Tibial artery (tissue), 4 donors: ENCODE data around the gene RRAS2.
"Not testable (repeated sequence)": the region's sequence is repeated elsewhere in the genome, so short reads cannot be mapped to it uniquely, and the experiment has no call there.

ENCODE experiments used
- DNase-seq, 2 donors: peaks; one replicate each; pipeline ENCODE4 v3.0.0-alpha.2; 2019
- H3K27ac ChIP-seq, 2 donors: fragments of 200-600 bp; sonication (generic) in 1 of 2; 1 replicate in 1 of 2; 2 replicates in 1 of 2; pipeline ENCODE4 v1.5.1; 2018 to 2019; ENCODE audit warnings: mild to moderate bottlenecking in 1 of 2
- H3K27me3 ChIP-seq, 2 donors: fragments of 200-600 bp; sonication (generic) in 1 of 2; one replicate each; pipeline versions ENCODE4 v1.5.1 to v1.6.0; 2016 to 2019
- H3K36me3 ChIP-seq, 3 donors: fragments of 200-600 bp; sonication (generic) in 2 of 3; one replicate each; pipeline ENCODE4 v1.5.1; 2016 to 2019; ENCODE audit warnings: mild to moderate bottlenecking in 2 of 3
- H3K4me1 ChIP-seq, 4 donors: fragments of 200-600 bp; sonication (generic) in 2 of 4; 1 replicate in 3 of 4; 2 replicates in 1 of 4; pipeline ENCODE4 v1.5.1; 2016 to 2019
- H3K4me3 ChIP-seq, 2 donors: fragments of 200-600 bp; sonication (generic) in 1 of 2; 1 replicate in 1 of 2; 2 replicates in 1 of 2; pipeline ENCODE4 v1.5.1; 2018 to 2019; ENCODE audit warnings: mild to moderate bottlenecking in 2 of 2
- H3K9me3 ChIP-seq, 3 donors: fragments of 200-600 bp; sonication (generic) in 1 of 3; one replicate each; pipeline ENCODE4 v1.5.1; 2016 to 2019
- intact Hi-C: fragments of 100-400 bp; cut with DNase I; formaldehyde crosslinking; loops from one replicate; pipeline ENCODE4 v1.15.0; 2023; ENCODE audit warnings: low total_unique reads
- TF ChIP-seq, protein P1 (sequence below), 2 experiments: fragments of 200-600 bp in 1 of 2; fragments of 450-650 bp in 1 of 2; IDR thresholded peaks; one replicate each; pipeline ENCODE4 v1.5.1; 2017 to 2019; ENCODE audit warnings: antibody characterized with exemption in 2 of 2, mild to moderate bottlenecking in 1 of 2, moderate library complexity in 1 of 2

RRAS2 gene

GRCh38 chr11:14358729-14359439, at the start of gene RRAS2:
RRAS2 (minus strand) TSS chr11:14359183; CDS start chr11:14358870, 313 bp downstream.
- Histone ChIP-seq H3K9me3 (no peaks in the 10 kb centered on the region), H3K27ac (peak within 1 kb of the TSS; percentile 76 to 78), H3K4me1 (peaks cover 0 to 19% (median 8%) of the 10 kb centered on the region in 4 donors), H3K27me3 (no peaks in the 10 kb centered on the region), H3K4me3 (peak within 1 kb of the TSS; percentile 66 to 71), H3K36me3 (no peaks in the 10 kb centered on the region)
- peak; percentile 77 to 85 for DNase-seq
- intact Hi-C loops = loop anchor here (10.0 kb wide), 1 partner anchor 96 kb away; no protein-coding TSS in a partner anchor
- TF ChIP-seq, protein P1, sequence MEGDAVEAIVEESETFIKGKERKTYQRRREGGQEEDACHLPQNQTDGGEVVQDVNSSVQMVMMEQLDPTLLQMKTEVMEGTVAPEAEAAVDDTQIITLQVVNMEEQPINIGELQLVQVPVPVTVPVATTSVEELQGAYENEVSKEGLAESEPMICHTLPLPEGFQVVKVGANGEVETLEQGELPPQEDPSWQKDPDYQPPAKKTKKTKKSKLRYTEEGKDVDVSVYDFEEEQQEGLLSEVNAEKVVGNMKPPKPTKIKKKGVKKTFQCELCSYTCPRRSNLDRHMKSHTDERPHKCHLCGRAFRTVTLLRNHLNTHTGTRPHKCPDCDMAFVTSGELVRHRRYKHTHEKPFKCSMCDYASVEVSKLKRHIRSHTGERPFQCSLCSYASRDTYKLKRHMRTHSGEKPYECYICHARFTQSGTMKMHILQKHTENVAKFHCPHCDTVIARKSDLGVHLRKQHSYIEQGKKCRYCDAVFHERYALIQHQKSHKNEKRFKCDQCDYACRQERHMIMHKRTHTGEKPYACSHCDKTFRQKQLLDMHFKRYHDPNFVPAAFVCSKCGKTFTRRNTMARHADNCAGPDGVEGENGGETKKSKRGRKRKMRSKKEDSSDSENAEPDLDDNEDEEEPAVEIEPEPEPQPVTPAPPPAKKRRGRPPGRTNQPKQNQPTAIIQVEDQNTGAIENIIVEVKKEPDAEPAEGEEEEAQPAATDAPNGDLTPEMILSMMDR (IDR thresholded peaks at IDR 0.05) = no peak

DNA sequence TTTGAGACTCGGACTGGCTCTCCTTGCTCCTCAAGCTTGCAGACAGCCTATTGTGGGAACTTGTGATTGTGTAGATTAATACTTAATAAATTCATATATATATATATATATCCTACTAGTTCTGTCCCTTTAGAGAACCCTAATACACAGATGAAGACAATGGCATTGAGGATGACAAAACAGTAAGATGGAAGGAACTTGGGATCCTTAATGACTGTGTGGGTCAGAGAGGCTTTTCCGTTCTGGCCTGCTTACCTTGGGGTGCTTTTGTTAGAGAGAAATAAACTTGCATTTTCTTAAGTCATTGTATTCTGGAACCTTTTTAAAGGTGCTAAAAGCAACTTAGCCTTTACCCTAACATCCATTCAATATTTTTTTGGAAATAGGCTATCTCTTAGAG, 49.6 kb upstream of the RRAS2 start:
- Histone ChIP-seq H3K36me3 (no peaks in the 10 kb centered on the region), H3K27me3 (no peaks in the 10 kb centered on the region), H3K4me1 (peaks cover 0 to 12% (median 2%) of the 10 kb centered on the region in 4 donors), H3K9me3 (no peaks in the 10 kb centered on the region), H3K4me3 (no peak overlapping the region), H3K27ac (no peak overlapping the region)
- no peak for DNase-seq
- TF ChIP-seq, protein P1 (IDR thresholded peaks at IDR 0.05) = no peak
- intact Hi-C loops = no loop called here

DNA sequence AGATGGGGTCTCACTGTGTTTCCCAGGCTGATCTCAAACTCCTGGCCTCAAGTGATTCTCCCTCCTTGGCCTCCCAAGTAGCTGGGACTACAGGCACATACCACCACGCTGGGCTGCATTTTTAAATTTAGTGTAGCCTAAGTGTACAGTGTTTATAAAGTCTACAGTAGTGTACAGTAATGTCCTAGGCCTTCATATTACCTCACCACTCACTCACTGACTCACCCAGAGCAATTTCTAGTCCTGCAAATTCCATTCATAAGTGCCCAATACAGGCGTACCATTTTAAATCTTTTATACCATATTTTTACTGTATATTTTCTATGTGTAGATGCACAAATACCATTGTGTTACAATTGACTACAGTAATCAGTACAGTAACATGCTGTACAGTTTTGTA, 47.1 kb upstream of the RRAS2 start:
- H3K27ac ChIP-seq, H3K36me3 ChIP-seq, H3K9me3 ChIP-seq, DNase-seq, intact Hi-C loops, H3K27me3 ChIP-seq, H3K4me3 ChIP-seq, H3K4me1 ChIP-seq: not testable (repeated sequence)

DNA sequence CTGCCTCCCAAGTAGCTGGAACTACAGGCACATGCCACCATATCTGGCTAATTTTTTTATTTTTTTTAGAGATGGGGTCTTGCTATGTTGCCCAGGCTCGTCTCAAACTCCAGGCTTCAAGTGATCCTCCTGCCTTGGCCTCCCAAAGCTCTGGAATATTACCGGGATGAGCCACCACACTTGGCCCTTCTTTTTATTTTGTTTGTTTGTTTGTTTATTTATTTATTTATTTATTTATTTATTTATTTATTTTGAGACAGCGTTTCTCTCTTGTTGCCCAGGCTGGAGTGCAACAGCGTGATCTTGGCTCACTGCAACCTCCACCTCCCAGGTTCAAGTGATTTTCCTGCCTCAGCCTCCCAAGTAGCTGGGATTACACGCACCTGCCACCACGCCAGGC, 44.5 kb upstream of the RRAS2 start:
- intact Hi-C loops, DNase-seq, H3K27ac ChIP-seq, H3K27me3 ChIP-seq, H3K4me1 ChIP-seq, H3K36me3 ChIP-seq, H3K9me3 ChIP-seq, H3K4me3 ChIP-seq: not testable (repeated sequence)

GRCh38 chr11:14399087-14399486, 40.1 kb upstream of the RRAS2 start:
- DNase-seq = no peak
- Histone ChIP-seq H3K4me1 (no peaks in the 10 kb centered on the region), H3K36me3 (no peaks in the 10 kb centered on the region), H3K4me3 (no peak overlapping the region), H3K27ac (no peak overlapping the region), H3K27me3 (no peaks in the 10 kb centered on the region), H3K9me3 (no peaks in the 10 kb centered on the region)
- intact Hi-C loops = no loop called here
- TF ChIP-seq, protein P1 (IDR thresholded peaks at IDR 0.05) = no peak

- intact Hi-C loops = no loop called here
- TF ChIP-seq, protein P1 (IDR thresholded peaks at IDR 0.05) = no peak
- no peaks in the 10 kb centered on the region for H3K4me1 ChIP-seq
- DNase-seq = no peak
- no peak overlapping the region for H3K4me3 ChIP-seq
- H3K36me3 ChIP-seq = no peaks in the 10 kb centered on the region
- H3K27ac ChIP-seq = no peak overlapping the region
- no peaks in the 10 kb centered on the region for H3K27me3 ChIP-seq
- H3K9me3 ChIP-seq = no peaks in the 10 kb centered on the region
Observed at GRCh38 chr11:14396273-14396672, 37.3 kb upstream of the RRAS2 start.
